8988T (cell line): Measurements from ENCODE around the gene PLPP1.

ENCODE experiments used
- DNase-seq: peaks from one replicate; pipeline ENCODE4 v3.0.0; 2011

The PLPP1 gene

DNA sequence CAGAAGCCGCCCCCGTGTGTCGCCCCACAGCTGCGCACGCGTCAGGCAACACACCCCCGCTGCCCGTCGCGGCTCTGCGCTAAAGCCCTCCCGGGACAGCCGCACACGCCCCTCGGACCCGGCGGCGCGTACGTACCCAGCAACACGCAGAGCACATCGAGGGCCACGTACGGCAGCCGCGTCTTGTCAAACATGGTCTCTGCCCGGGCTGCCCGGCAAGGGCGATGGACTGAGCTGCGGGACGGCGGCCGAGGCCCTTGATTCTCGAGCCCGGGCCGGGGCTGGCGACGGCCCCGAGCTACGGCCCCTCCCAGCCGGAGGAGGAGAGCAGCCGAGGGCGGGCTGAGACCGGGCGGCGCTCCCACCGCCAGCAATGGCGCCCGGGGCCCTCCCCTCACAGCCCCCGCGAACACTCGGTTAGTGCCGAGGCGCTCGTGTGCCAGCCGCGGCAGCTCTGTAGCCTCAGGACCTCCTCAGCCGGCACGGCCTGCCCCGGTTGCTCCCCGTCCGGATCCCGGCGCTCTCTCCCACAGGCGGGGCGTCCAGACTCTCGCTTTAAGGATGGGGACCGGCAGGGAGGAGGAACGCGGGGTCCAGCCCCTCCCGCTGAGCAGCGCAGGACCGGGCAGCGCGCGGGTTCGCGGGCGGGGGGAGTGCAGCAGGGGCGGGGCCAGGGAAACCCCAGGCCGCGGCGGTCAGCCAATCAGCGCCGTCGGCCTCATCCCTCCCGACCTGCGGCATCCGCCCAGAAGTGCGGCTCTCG lies at the start of gene PLPP1:
PLPP1 (minus strand) TSS at position 529 of the 763 bp plus-strand sequence; CDS start at position 194, 335 bp downstream.
- peak; percentile 82 for DNase-seq

DNA sequence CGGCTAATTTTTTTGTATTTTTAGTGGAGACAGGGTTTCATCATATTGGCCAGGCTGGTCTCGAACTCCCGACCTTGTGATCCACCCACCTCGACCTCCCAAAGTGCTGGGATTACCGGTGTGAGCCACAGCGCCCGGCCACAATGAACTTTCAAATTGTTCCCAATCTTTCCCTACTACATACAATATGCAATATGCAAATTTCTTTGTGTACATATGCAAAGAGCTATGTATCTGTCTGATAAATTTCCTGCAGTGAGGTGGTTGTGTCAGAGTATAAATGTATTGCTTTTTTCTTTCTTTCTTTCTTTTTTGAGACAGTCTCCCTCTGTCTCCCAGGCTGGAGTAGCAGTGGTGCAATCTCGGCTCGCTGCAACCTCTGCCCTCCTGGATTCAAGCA lies 48.8 kb upstream of the PLPP1 start:
- no peak for DNase-seq

GRCh38 chr5:55582256-55582655 lies 47.5 kb upstream of the PLPP1 start:
- DNase-seq = no peak

DNA sequence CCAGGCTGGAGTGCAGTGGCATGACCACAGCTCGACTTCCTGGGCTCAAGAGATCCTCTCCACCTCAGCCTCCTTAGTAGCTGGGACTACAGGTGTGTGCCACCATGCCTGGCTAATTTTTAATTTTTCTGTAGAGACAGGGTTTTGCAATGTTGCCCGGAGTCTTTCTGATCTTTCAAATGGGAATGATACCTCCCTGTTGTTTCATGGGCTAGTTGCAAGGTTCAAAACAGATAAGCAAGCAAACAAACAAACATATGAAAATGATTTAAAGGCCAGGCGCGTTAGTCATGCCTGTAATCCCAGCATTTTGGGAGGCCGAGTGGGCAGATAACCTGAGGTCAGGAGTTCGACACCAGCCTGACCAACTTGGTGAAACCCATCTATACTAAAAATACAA lies 45.3 kb upstream of the PLPP1 start:
- DNase-seq = no peak

DNA sequence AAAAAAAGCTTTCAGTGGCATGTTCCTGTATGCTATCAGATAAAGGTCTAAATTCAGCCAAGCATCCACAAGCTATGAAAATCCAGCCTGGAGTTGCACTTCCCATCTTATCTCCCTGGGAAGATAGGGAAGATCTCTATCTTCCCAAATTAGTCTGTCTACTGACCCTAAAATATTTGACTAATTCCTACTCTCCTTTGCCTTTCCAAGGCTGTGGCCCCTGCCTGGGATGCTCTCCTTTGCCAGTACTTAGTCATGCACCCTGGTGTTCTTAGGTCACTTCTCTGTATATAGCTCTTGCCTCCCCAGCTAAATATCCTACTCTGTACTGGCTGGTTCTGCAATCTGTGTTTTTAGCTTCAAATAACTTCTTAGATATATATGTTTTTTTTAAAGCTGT lies 44.0 kb upstream of the PLPP1 start:
- DNase-seq = no peak

- DNase-seq = no peak
These were observed 42.7 kb upstream of the PLPP1 start for GRCh38 chr5:55577353-55578060.

DNA sequence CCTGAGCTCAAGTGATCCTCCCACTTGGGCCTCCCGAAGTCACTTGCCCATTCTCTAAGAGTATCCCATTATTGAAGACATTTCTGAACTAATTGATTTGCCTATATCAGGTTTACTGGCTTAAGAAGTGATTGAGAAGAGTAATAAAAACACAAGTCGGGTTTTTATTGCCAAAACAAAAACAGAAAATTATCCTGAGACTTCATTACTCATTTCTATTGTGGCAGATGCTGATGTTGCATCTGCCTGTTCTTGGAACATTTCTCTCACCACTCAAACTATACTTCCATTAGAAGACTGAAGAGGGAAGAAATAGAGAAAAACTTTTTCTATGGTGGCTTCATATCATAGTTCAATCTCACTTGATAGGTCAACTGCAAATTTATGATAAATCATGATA lies 41.9 kb upstream of the PLPP1 start:
- no peak for DNase-seq

DNA sequence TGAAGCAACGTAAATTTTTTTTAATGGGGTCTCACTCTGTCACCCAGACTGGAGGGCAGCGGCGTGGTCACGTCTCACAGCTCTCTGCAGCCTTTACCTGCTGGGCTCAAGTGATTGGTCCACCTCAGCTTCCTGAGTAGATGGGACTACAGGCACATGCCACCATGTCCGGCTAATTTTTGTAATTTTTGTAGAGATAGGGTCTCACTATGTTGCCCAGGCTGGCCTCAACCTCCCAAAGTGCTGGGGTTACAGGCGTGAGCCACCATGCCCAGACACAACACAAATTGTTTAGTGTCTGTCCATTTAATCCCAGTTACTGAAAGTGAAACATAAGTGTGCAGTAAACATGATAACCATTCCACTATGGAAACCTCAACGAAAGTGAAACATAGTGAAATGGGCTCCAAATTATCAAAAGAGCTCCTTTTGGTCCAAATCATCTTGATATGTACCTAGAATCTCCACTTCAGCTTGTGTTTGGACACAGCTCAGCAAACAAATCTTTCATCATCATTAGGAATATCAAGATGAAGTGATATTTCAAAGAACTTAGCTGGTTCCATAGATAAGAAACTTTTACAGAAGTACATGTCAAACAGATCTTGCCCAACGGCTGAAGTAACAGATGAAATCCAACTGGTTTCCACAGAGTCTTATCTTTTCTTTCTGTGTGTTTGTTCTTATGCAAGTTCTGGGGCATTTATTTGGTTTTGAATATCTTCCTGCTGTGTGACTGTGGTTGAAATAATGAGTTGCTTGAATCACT lies 41.2 kb upstream of the PLPP1 start:
- no peak for DNase-seq

GRCh38 chr5:55572600-55572999 lies 37.8 kb upstream of the PLPP1 start:
- no peak for DNase-seq

GRCh38 chr5:55572020-55572419 lies 37.3 kb upstream of the PLPP1 start:
- no peak for DNase-seq

- DNase-seq = no peak
These were observed 35.8 kb upstream of the PLPP1 start for GRCh38 chr5:55570570-55570969.

GRCh38 chr5:55570026-55570425 lies 35.3 kb upstream of the PLPP1 start:
- no peak for DNase-seq

- no peak for DNase-seq
These were observed 34.7 kb upstream of the PLPP1 start for GRCh38 chr5:55569513-55569865.

- DNase-seq = no peak
These were observed 34.1 kb upstream of the PLPP1 start for GRCh38 chr5:55568654-55569512.

GRCh38 chr5:55564721-55565120 lies 30.0 kb upstream of the PLPP1 start:
- no peak for DNase-seq

GRCh38 chr5:55558484-55558883 lies 23.7 kb upstream of the PLPP1 start:
- DNase-seq = no peak

- no peak for DNase-seq
These were observed 22.4 kb upstream of the PLPP1 start for GRCh38 chr5:55557123-55557522.

DNA sequence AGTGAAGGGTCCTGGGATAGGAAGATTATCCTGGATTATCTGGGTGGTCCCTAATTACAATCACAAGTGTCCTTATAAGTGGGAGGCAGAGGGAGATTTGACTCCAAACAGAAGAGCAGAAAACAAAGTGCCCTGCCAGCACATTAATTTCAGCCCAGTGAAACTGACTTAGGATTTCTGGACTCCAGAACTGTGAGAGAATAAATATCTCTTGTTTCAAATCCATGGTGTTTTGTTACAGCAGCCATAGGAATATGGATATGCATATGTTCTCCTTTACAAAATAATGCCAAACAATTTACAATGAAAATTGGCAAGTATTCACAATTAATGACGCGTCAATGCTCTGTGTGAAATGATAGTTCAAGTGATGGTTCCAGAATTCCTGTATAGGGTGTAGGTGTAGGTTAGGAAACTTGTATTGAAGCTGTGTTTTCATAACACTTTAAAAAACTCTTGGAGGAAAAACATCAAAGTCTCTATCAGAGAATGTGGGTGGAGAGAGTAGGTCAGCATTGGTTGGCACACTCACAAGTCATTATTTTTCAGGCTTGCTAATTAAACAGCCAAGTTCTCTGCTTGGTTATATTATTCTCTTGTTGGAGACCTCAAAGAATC lies 19.9 kb upstream of the PLPP1 start:
- DNase-seq = no peak

GRCh38 chr5:55551904-55552303 lies 17.1 kb upstream of the PLPP1 start:
- no peak for DNase-seq

GRCh38 chr5:55551358-55551757 lies 16.6 kb upstream of the PLPP1 start:
- DNase-seq = no peak

DNA sequence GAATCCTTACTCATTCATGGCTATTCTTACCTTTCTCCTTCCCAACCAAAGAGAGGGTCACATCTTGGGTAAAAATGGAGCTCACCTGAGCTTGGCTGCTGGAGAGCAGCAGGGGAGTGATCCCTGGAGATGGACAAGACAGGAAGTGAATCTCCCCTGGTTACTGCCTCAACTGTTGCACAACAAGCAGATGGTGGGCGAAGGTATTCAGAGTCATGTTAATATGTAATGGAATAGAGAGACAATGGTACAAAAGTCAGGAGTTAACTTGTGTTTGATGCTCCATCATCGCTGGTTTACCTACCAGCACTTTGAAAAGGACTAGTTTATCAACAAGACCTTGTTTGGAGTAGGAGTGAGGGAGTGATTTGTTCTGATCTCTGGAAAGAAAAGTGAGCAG lies 13.0 kb upstream of the PLPP1 start:
- no peak for DNase-seq

DNA sequence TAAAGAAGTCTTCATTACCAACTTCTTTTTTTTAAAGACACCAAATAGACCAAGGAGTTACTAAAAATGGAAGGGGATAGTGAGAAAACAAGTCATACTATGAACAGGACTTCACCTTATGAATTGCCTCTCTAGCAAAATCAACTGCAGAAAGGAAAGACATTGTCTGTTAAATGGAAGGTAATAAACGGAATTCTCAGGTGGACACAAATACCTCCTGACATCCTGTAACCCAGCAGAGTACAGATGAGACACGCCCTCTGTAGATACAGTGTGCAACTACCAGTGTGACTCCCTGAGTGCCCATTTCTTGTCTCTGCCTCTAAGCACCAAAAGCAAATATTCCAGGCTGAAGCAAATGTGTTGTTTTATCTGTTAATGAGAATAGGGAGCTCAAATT lies 12.2 kb upstream of the PLPP1 start:
- no peak for DNase-seq
